OCI-LY3 (cell line): ENCODE data around the gene SFXN4.

ENCODE experiments used
- EZH2phosphoT487 ChIP-seq: fragments of 200-600 bp; shearing (Covaris generic); IDR thresholded peaks from 2 replicates; pipeline ENCODE4 v1.6.1; 2018; ENCODE audit warnings: antibody characterized with exemption, mixed run types, low read depth
- TF ChIP-seq, protein P1 (sequence below): fragments of 200-600, 300-600 bp; sonication (generic); IDR thresholded peaks from 2 replicates; pipeline ENCODE4 v1.5.1; 2014; ENCODE audit warnings: antibody characterized with exemption, low read length, low read depth

- TF ChIP-seq, protein P1, sequence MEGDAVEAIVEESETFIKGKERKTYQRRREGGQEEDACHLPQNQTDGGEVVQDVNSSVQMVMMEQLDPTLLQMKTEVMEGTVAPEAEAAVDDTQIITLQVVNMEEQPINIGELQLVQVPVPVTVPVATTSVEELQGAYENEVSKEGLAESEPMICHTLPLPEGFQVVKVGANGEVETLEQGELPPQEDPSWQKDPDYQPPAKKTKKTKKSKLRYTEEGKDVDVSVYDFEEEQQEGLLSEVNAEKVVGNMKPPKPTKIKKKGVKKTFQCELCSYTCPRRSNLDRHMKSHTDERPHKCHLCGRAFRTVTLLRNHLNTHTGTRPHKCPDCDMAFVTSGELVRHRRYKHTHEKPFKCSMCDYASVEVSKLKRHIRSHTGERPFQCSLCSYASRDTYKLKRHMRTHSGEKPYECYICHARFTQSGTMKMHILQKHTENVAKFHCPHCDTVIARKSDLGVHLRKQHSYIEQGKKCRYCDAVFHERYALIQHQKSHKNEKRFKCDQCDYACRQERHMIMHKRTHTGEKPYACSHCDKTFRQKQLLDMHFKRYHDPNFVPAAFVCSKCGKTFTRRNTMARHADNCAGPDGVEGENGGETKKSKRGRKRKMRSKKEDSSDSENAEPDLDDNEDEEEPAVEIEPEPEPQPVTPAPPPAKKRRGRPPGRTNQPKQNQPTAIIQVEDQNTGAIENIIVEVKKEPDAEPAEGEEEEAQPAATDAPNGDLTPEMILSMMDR = no peak
- no peak for TF ChIP-seq EZH2phosphoT487
Observed at GRCh38 chr10:119125942-119126341, 39.6 kb downstream of the SFXN4 start.
